IPS-15b (cell line): ENCODE results near the gene ROBO1.

Experiments used
- H3K27me3 ChIP-seq: one replicate; pipeline ENCODE4 v1.6.1; 2013; ENCODE audit warnings: low read length; ENCODE audit not compliant: control insufficient read depth, insufficient read depth
- H3K36me3 ChIP-seq: one replicate; pipeline ENCODE4 v1.6.1; 2013; ENCODE audit warnings: low read length; ENCODE audit not compliant: control insufficient read depth, insufficient read depth
- H3K4me1 ChIP-seq: one replicate; pipeline ENCODE4 v1.6.1; 2013; ENCODE audit warnings: mild to moderate bottlenecking, low read length; ENCODE audit not compliant: control insufficient read depth, insufficient read depth
- H3K4me3 ChIP-seq: one replicate; pipeline ENCODE4 v1.5.1; 2013; ENCODE audit warnings: low read depth, low read length
- H3K9ac ChIP-seq: one replicate; pipeline ENCODE4 v1.6.1; 2013; ENCODE audit warnings: low read depth, mild to moderate bottlenecking, low read length
- H3K9me3 ChIP-seq: one replicate; pipeline ENCODE4 v1.6.1; 2013; ENCODE audit warnings: mild to moderate bottlenecking, low read length; ENCODE audit not compliant: control insufficient read depth, insufficient read depth

ROBO1 gene

GRCh38 chr3:79664455-79664854 is 103.3 kb downstream of the ROBO1 start:
- Histone ChIP-seq H3K36me3 (no peaks in the 10 kb centered on the region), H3K9me3 (no peaks in the 10 kb centered on the region), H3K4me3 (no peak overlapping the region), H3K4me1 (no peaks in the 10 kb centered on the region), H3K27me3 (no peaks in the 10 kb centered on the region), H3K9ac (no peak overlapping the region)

DNA sequence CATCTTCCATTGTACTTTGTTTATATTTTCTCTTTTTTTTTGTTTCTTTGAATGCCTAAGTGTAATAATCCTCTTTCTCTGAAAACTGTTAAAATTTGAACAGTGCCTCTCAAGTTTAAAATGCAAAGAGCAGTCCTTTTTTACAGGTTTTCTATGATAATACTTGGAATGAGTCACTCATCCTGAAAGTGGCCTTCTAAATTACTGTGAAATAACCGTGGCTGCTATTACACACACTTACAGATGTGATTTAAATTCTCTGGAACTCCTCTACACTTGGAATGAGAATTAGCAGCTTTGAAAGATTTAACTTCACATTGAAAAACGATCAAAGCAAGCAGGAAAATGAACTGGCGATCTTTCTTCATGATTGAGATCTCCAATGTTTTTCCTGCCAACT is 105.9 kb downstream of the ROBO1 start:
- Histone ChIP-seq H3K27me3 (no peaks in the 10 kb centered on the region), H3K9me3 (no peaks in the 10 kb centered on the region), H3K9ac (no peak overlapping the region), H3K36me3 (no peaks in the 10 kb centered on the region), H3K4me1 (no peaks in the 10 kb centered on the region), H3K4me3 (no peak overlapping the region)

DNA sequence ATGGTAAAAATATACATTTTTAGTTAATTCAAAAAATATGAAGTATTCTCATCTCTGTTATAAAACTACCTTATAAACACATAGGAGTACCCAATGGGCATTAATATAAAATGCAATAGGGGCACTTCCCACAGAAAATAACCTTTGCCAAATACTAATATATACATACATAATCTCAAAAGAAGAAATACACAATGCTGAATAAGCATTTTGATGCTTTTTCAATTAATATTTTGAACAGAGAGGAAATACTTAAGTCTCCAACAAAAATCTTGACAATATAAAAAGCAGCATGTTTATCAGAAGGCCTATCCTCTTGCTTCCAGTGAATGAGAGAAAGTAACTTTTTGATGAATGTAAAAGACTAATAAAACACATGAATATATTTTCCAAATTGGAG is 110.7 kb downstream of the ROBO1 start:
- no peaks in the 10 kb centered on the region for H3K36me3 ChIP-seq
- no peak overlapping the region for H3K9ac ChIP-seq
- no peaks in the 10 kb centered on the region for H3K27me3 ChIP-seq
- H3K4me1 ChIP-seq: no peaks in the 10 kb centered on the region
- no peak overlapping the region for H3K4me3 ChIP-seq
- no peaks in the 10 kb centered on the region for H3K9me3 ChIP-seq

- Histone ChIP-seq H3K36me3 (no peaks in the 10 kb centered on the region), H3K9me3 (no peaks in the 10 kb centered on the region), H3K4me3 (no peak overlapping the region), H3K4me1 (no peaks in the 10 kb centered on the region), H3K27me3 (no peaks in the 10 kb centered on the region), H3K9ac (no peak overlapping the region)
These were observed 113.8 kb downstream of the ROBO1 start for GRCh38 chr3:79654019-79654418.

DNA sequence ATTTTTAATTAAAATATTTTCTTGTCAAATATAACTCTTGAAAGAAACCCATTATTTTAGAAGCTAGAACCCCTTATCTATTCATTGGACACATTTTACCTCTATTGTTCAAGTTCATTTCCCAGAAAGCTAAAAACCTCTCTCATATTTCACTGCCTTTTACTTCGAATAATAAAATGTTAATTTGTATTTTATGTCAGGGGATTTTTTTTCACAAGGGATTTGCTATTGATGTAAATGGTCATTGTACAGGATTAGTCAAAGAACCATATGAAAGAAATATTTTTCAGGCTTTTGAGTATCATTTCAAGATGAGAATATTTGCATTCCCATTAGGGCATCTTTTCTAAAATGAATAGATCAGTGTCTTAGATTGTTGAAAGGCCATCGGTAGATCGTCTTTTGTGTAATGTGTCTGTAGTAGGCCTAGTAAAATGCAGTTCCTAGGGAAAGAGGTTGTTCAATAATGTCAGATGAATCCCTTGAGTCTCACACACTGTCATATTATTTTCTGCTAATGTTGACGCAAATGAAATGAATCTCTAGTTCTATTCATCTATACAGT is 114.5 kb downstream of the ROBO1 start:
- Histone ChIP-seq H3K4me1 (no peaks in the 10 kb centered on the region), H3K4me3 (no peak overlapping the region), H3K27me3 (no peaks in the 10 kb centered on the region), H3K9me3 (no peaks in the 10 kb centered on the region), H3K36me3 (no peaks in the 10 kb centered on the region), H3K9ac (no peak overlapping the region)

DNA sequence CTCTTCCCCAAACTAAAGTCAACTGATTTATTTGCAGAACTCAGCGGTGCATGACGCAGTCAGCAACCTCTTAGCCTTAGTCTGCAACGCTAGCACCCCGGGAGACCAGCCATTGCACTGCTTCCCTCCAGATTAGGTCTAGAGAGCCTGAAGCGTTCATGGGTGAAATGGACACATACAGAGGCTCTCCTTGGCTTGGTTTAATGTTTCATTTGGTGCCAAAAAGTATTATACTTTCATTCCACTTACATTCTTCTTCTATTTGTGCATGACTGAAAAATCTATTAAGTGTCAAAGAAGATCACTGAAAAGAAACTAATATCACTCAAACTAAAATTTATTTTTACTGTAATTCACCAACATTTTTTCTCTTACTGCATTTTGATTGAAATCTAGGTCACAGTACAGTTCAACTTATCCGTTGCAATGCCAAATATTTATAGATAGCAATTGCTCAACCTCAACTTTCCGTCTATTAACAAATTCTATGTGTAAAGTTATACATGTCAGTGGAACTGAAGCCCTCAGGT is 116.2 kb downstream of the ROBO1 start:
- H3K36me3 ChIP-seq: no peaks in the 10 kb centered on the region
- no peak overlapping the region for H3K9ac ChIP-seq
- H3K27me3 ChIP-seq: no peaks in the 10 kb centered on the region
- H3K9me3 ChIP-seq: no peaks in the 10 kb centered on the region
- H3K4me3 ChIP-seq: no peak overlapping the region
- no peaks in the 10 kb centered on the region for H3K4me1 ChIP-seq

DNA sequence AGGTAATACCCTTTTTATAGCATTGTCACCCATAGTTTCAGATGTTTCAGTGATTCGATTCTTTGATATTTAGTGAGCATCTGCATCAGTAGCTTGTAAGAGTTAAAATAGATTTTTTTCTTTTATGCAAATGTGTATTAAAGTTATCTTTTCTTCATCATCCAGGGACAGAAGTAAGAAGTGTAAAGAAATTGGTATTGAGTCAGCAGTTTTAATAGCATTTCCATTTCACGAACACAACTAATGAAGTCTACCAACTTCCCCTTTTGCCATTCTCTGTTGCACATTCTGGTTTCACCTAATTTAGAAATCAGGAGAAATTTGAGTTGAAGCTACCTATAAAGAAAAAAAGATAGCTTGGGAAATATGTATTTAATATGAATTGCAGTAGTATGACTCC is 127.9 kb downstream of the ROBO1 start:
- Histone ChIP-seq H3K4me1 (no peaks in the 10 kb centered on the region), H3K36me3 (no peaks in the 10 kb centered on the region), H3K27me3 (no peaks in the 10 kb centered on the region), H3K4me3 (no peak overlapping the region), H3K9ac (no peak overlapping the region), H3K9me3 (no peaks in the 10 kb centered on the region)

DNA sequence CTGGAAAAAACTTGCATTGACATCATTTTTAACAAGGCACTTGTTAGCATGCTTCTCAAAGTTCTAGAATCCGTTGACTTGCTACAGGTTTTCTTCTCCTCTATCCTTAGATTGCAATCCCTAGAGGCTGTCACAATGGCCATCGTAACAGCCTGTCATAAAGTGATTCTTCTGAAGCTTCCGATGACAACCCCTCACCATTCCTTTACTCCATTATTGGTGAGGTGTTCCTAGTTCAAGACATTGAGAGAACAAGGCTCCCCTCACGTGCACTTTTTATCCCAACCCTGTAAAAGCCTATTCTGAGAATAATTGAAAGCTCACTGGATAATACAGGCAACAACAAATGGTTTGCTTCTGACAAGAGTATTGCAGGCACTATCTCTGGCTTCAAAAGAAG is 131.4 kb downstream of the ROBO1 start:
- no peak overlapping the region for H3K9ac ChIP-seq
- no peaks in the 10 kb centered on the region for H3K27me3 ChIP-seq
- H3K9me3 ChIP-seq: no peaks in the 10 kb centered on the region
- H3K36me3 ChIP-seq: no peaks in the 10 kb centered on the region
- H3K4me1 ChIP-seq: no peaks in the 10 kb centered on the region
- no peak overlapping the region for H3K4me3 ChIP-seq

GRCh38 chr3:79632842-79633241 is 135.0 kb downstream of the ROBO1 start:
- no peaks in the 10 kb centered on the region for H3K27me3 ChIP-seq
- no peaks in the 10 kb centered on the region for H3K4me1 ChIP-seq
- H3K4me3 ChIP-seq: no peak overlapping the region
- H3K36me3 ChIP-seq: no peaks in the 10 kb centered on the region
- no peak overlapping the region for H3K9ac ChIP-seq
- H3K9me3 ChIP-seq: no peaks in the 10 kb centered on the region

GRCh38 chr3:79618883-79619282 is 148.9 kb downstream of the ROBO1 start:
- Histone ChIP-seq H3K4me1 (no peaks in the 10 kb centered on the region), H3K9ac (no peak overlapping the region), H3K27me3 (no peaks in the 10 kb centered on the region), H3K36me3 (no peaks in the 10 kb centered on the region), H3K4me3 (no peak overlapping the region), H3K9me3 (no peaks in the 10 kb centered on the region)

DNA sequence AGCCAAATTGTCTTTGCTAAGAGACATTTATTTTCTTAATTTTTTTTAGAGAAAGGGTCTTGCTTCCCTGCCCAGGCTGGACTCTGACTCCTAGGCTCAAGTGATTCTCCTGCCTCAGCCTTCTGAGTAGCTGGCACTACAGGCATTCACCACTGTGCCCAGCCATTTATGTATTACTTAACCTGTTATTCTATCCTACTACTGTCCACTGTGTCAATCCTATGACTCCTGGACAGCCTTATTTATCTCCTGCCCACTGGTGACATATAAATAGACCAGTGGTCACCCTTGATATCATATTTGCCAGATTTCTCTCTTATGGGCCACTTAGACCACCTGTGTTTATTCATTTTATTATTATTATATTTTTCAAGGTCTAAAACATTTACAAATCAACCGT is 161.4 kb downstream of the ROBO1 start:
- no peaks in the 10 kb centered on the region for H3K4me1 ChIP-seq
- H3K4me3 ChIP-seq: no peak overlapping the region
- H3K9me3 ChIP-seq: no peaks in the 10 kb centered on the region
- no peaks in the 10 kb centered on the region for H3K36me3 ChIP-seq
- no peaks in the 10 kb centered on the region for H3K27me3 ChIP-seq
- H3K9ac ChIP-seq: no peak overlapping the region

- H3K27me3 ChIP-seq: no peaks in the 10 kb centered on the region
These were observed 163.1 kb downstream of the ROBO1 start for GRCh38 chr3:79604681-79605080.

More at GRCh38 chr3:79604681-79605080, 163.1 kb downstream of the ROBO1 start:
- no peaks in the 10 kb centered on the region for H3K9me3 ChIP-seq
- no peaks in the 10 kb centered on the region for H3K36me3 ChIP-seq
- no peak overlapping the region for H3K9ac ChIP-seq
- H3K4me1 ChIP-seq: no peaks in the 10 kb centered on the region
- H3K4me3 ChIP-seq: no peak overlapping the region
